Activated T-cell treated with anti-CD3 and anti-CD28 coated beads, Interleukin-2, amount 50 U/mL, for 24 hours (primary cell): ENCODE measurements around the gene IFIT2.
A peak's percentile ranks its signal among the peaks of the same experiment; 100 is the strongest.

ENCODE experiments used
- DNase-seq: peaks from one replicate; pipeline ENCODE4 v3.0.0-alpha.2; 2020
- H3K27ac Mint-ChIP-seq: 2 replicates; pipeline ENCODE4 v1.8.0; 2020; ENCODE audit warnings: mild to moderate bottlenecking, mixed read lengths
- H3K27me3 Mint-ChIP-seq: 2 replicates; pipeline ENCODE4 v1.8.0; 2020; ENCODE audit warnings: mixed read lengths
- H3K36me3 Mint-ChIP-seq: 2 replicates; pipeline ENCODE4 v1.8.0; 2020; ENCODE audit warnings: low read depth, mixed read lengths
- H3K4me1 Mint-ChIP-seq: 2 replicates; pipeline ENCODE4 v1.8.0; 2020; ENCODE audit warnings: low read depth, mixed read lengths
- H3K4me3 Mint-ChIP-seq: 2 replicates; pipeline ENCODE4 v1.8.0; 2020; ENCODE audit warnings: mild to moderate bottlenecking, moderate library complexity, mixed read lengths
- H3K9me3 Mint-ChIP-seq: 2 replicates; pipeline ENCODE4 v1.8.0; 2020; ENCODE audit warnings: mixed read lengths

Gene IFIT2

DNA sequence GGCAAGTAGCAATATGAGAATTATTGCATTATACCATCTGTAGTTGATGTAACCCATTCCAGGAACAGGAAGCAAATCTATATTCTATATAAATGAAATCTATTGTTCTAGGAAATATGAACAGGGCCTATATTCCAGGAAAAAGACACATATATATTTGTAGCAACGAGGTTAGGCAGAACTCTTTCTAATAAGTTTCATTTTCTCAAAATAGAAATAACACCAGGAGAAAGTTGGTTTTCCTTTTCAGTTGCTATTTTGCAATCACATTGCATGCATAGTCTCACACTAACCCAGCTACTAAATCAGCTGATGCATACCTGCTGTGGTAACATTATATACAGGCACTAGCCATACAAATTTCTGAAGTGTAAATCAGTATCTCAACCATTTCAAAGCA lies 6.2 kb upstream of the IFIT2 start:
- H3K27ac Mint-ChIP-seq: no peak overlapping the region

DNA sequence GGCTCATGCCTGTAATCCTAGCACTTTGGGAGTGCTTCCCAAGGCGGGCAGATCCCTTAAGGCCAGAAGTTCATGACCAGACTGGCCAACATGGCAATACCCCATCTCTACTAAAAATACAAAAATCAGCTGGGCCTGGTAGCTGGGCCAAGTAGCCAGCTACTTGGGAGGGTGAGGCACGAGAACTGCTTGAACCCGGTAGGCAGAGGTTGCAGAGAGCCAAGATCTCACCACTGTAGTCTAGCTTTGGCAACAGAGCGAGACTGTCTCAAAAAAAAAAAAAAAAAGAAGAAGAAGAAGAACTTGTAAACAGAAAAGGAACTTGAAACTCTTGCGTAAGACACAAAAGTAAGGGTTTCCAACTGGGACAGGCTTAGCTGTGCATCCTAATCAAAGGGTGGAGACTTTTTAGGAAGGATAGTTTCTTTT lies 5.6 kb upstream of the IFIT2 start:
- H3K4me3 Mint-ChIP-seq: no peak overlapping the region
- peaks cover 13% of the 10 kb centered on the region for H3K4me1 Mint-ChIP-seq
- peaks cover 2% of the 10 kb centered on the region for H3K36me3 Mint-ChIP-seq
- no peaks in the 10 kb centered on the region for H3K27me3 Mint-ChIP-seq
- H3K27ac Mint-ChIP-seq: no peak overlapping the region
- peaks cover 3% of the 10 kb centered on the region for H3K9me3 Mint-ChIP-seq
- no peak for DNase-seq

More for the DNA sequence above, 6.2 kb upstream of the IFIT2 start:
- Mint-ChIP-seq H3K27me3 (no peaks in the 10 kb centered on the region), H3K4me3 (no peak overlapping the region), H3K9me3 (peaks cover 3% of the 10 kb centered on the region), H3K4me1 (peaks cover 9% of the 10 kb centered on the region), H3K36me3 (peaks cover 2% of the 10 kb centered on the region)
- DNase-seq: no peak

GRCh38 chr10:89297356-89297755 lies 4.5 kb upstream of the IFIT2 start:
- Mint-ChIP-seq H3K4me3 (no peak overlapping the region), H3K4me1 (peaks cover 24% of the 10 kb centered on the region), H3K9me3 (peaks cover 3% of the 10 kb centered on the region), H3K36me3 (peaks cover 4% of the 10 kb centered on the region), H3K27ac (no peak overlapping the region), H3K27me3 (no peaks in the 10 kb centered on the region)
- DNase-seq: no peak

DNA sequence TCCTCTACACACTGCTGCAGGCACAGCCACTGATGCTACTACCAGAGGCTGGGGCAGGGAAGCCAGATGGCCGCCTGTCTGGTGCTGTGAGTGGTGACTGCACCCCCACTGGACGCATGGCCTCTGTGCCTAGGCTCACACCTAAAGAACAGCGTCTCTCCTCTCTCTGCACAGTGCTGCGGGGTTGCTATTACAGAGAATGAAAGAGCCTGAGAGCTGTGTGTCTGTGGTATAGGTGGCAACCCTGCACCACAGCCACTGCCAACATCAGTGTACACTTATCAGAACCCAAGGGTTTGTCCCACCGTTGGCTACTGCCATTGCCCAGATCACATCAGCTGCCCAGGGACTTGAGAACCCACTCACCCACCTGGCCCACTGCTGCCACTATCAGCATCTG lies 4.1 kb upstream of the IFIT2 start:
- Mint-ChIP-seq H3K27me3 (no peaks in the 10 kb centered on the region), H3K4me1 (peaks cover 29% of the 10 kb centered on the region), H3K9me3 (peaks cover 3% of the 10 kb centered on the region), H3K36me3 (peaks cover 4% of the 10 kb centered on the region), H3K4me3 (no peak overlapping the region), H3K27ac (no peak overlapping the region)
- DNase-seq: no peak

- Mint-ChIP-seq H3K27ac (no peak overlapping the region), H3K4me1 (peaks cover 41% of the 10 kb centered on the region), H3K4me3 (no peak overlapping the region), H3K27me3 (no peaks in the 10 kb centered on the region), H3K36me3 (peaks cover 4% of the 10 kb centered on the region), H3K9me3 (peaks cover 3% of the 10 kb centered on the region)
- DNase-seq: no peak
Observed at GRCh38 chr10:89299031-89299430, 2.8 kb upstream of the IFIT2 start.

DNA sequence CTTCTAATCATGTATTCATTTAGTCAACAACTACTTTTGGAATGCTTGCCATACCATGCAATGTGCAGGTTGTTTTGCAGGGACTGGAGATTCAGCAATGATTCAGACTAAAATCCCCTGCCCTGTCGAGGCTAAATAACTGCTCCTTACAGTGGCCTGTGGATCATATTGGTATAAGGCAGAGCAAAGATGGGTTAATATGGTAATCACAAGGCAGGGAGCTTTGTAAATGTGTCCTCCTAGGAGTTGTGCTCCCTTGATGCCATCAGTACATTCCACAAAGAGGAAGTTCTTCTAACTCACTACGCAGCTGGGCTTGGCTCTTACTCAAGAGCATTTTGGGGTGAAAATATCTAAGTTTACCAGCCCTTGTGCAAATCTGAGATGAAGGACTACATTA lies 614 bp upstream of the IFIT2 start:
- Mint-ChIP-seq H3K9me3 (peaks cover 3% of the 10 kb centered on the region), H3K27ac (peak overlapping the region; percentile 88), H3K27me3 (no peaks in the 10 kb centered on the region), H3K4me1 (peaks cover 37% of the 10 kb centered on the region), H3K36me3 (peaks cover 16% of the 10 kb centered on the region), H3K4me3 (peak overlapping the region; percentile 82)
- no peak for DNase-seq

GRCh38 chr10:89302625-89303024 lies 779 bp downstream of the IFIT2 start:
- peaks cover 29% of the 10 kb centered on the region for H3K36me3 Mint-ChIP-seq
- peaks cover 6% of the 10 kb centered on the region for H3K9me3 Mint-ChIP-seq
- H3K4me3 Mint-ChIP-seq: peak overlapping the region; percentile 82
- H3K27me3 Mint-ChIP-seq: no peaks in the 10 kb centered on the region
- H3K27ac Mint-ChIP-seq: no peak overlapping the region
- DNase-seq: no peak
- peaks cover 37% of the 10 kb centered on the region for H3K4me1 Mint-ChIP-seq

GRCh38 chr10:89303161-89303560 lies 1.3 kb downstream of the IFIT2 start:
- H3K27ac Mint-ChIP-seq: no peak overlapping the region
- H3K36me3 Mint-ChIP-seq: peaks cover 35% of the 10 kb centered on the region
- peaks cover 37% of the 10 kb centered on the region for H3K4me1 Mint-ChIP-seq
- H3K27me3 Mint-ChIP-seq: no peaks in the 10 kb centered on the region
- H3K9me3 Mint-ChIP-seq: peaks cover 6% of the 10 kb centered on the region
- no peak for DNase-seq
- peak overlapping the region; percentile 82 for H3K4me3 Mint-ChIP-seq

GRCh38 chr10:89304026-89304425 lies 2.2 kb downstream of the IFIT2 start:
- H3K9me3 Mint-ChIP-seq: peaks cover 6% of the 10 kb centered on the region
- H3K36me3 Mint-ChIP-seq: peaks cover 36% of the 10 kb centered on the region
- peaks cover 37% of the 10 kb centered on the region for H3K4me1 Mint-ChIP-seq
- H3K4me3 Mint-ChIP-seq: no peak overlapping the region
- H3K27me3 Mint-ChIP-seq: no peaks in the 10 kb centered on the region
- DNase-seq: no peak
- H3K27ac Mint-ChIP-seq: no peak overlapping the region

GRCh38 chr10:89304446-89304845 lies 2.6 kb downstream of the IFIT2 start:
- H3K4me1 Mint-ChIP-seq: peaks cover 37% of the 10 kb centered on the region
- H3K9me3 Mint-ChIP-seq: peaks cover 3% of the 10 kb centered on the region
- no peaks in the 10 kb centered on the region for H3K27me3 Mint-ChIP-seq
- DNase-seq: no peak
- peaks cover 41% of the 10 kb centered on the region for H3K36me3 Mint-ChIP-seq
- no peak overlapping the region for H3K4me3 Mint-ChIP-seq
- H3K27ac Mint-ChIP-seq: no peak overlapping the region

DNA sequence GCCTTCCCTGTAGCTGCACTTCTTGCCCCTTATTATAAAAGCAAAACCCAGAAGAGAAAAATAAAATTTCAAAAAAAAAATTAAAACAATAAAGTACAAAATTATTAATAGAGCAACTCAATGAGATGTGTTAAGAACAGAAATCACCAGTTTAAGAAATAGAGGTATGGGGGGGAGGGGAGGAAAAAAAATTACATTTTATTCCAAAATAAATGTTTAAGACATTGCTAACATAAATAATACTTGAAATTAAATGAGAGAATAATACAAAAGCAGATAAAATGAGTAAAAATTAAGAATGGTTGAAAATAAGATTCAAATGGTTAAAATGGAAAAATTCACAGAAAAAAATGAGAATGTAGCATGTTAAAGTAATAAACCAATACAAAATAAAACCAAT lies 3.1 kb downstream of the IFIT2 start:
- Mint-ChIP-seq H3K4me1 (peaks cover 37% of the 10 kb centered on the region), H3K27me3 (no peaks in the 10 kb centered on the region), H3K27ac (no peak overlapping the region), H3K36me3 (peaks cover 42% of the 10 kb centered on the region), H3K9me3 (peaks cover 3% of the 10 kb centered on the region), H3K4me3 (no peak overlapping the region)
- DNase-seq: no peak

DNA sequence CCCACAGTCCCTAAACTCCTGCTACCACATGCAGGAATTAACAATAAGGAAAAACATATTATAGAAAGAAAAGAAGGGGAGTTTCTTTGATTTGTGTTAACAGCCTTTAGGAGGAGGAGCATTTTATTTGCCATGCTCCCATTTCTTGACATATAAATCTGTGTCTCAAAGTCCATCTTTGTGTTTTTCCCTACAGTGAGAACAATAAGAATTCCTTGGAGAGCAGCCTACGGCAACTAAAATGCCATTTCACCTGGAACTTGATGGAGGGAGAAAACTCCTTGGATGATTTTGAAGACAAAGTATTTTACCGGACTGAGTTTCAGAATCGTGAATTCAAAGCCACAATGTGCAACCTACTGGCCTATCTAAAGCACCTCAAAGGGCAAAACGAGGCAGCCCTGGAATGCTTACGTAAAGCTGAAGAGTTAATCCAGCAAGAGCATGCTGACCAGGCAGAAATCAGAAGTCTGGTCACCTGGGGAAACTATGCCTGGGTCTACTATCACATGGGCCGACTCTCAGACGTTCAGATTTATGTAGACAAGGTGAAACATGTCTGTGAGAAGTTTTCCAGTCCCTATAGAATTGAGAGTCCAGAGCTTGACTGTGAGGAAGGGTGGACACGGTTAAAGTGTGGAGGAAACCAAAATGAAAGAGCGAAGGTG lies 4.1 kb downstream of the IFIT2 start:
- Mint-ChIP-seq H3K4me3 (no peak overlapping the region), H3K36me3 (peaks cover 42% of the 10 kb centered on the region), H3K4me1 (peaks cover 34% of the 10 kb centered on the region), H3K27ac (no peak overlapping the region), H3K27me3 (no peaks in the 10 kb centered on the region), H3K9me3 (peaks cover 3% of the 10 kb centered on the region)
- DNase-seq: no peak

- no peak overlapping the region for H3K4me3 Mint-ChIP-seq
- DNase-seq: no peak
- H3K4me1 Mint-ChIP-seq: peaks cover 27% of the 10 kb centered on the region
- no peaks in the 10 kb centered on the region for H3K27me3 Mint-ChIP-seq
- H3K27ac Mint-ChIP-seq: no peak overlapping the region
- peaks cover 40% of the 10 kb centered on the region for H3K36me3 Mint-ChIP-seq
- H3K9me3 Mint-ChIP-seq: peaks cover 3% of the 10 kb centered on the region
Observed at GRCh38 chr10:89306434-89307268, 4.8 kb downstream of the IFIT2 start.

- no peak overlapping the region for H3K4me3 Mint-ChIP-seq
- no peaks in the 10 kb centered on the region for H3K27me3 Mint-ChIP-seq
- DNase-seq: no peak
- H3K36me3 Mint-ChIP-seq: peaks cover 40% of the 10 kb centered on the region
- peaks cover 3% of the 10 kb centered on the region for H3K9me3 Mint-ChIP-seq
- peaks cover 21% of the 10 kb centered on the region for H3K4me1 Mint-ChIP-seq
- no peak overlapping the region for H3K27ac Mint-ChIP-seq
Observed at GRCh38 chr10:89307269-89307577, 5.4 kb downstream of the IFIT2 start.

GRCh38 chr10:89308266-89308665 lies 6.4 kb downstream of the IFIT2 start:
- Mint-ChIP-seq H3K27ac (no peak overlapping the region), H3K27me3 (no peaks in the 10 kb centered on the region), H3K9me3 (peaks cover 3% of the 10 kb centered on the region), H3K36me3 (peaks cover 40% of the 10 kb centered on the region), H3K4me3 (no peak overlapping the region), H3K4me1 (peaks cover 13% of the 10 kb centered on the region)
- no peak for DNase-seq
